Loucy (cell line): ENCODE data around the gene MEF2B.

Experiments used
- H2AFZ ChIP-seq: fragments of 200-600 bp; sonication (generic); 2 replicates; pipeline ENCODE4 v1.6.0; 2016; ENCODE audit warnings: antibody characterized with exemption, mild to moderate bottlenecking, low read length, moderate library complexity
- H3F3A ChIP-seq: fragments of 200-600 bp; 2 replicates; pipeline ENCODE4 v1.6.0; 2016; ENCODE audit warnings: antibody characterized with exemption, low read depth, mild to moderate bottlenecking
- H3K27me3 ChIP-seq: fragments of 200-600 bp; sonication (generic); 2 replicates; pipeline ENCODE4 v1.6.1; 2014; ENCODE audit warnings: low read length, mild to moderate bottlenecking; ENCODE audit not compliant: insufficient read depth, poor library complexity, severe bottlenecking
- H3K36me3 ChIP-seq: fragments of 200-600 bp; sonication (generic); 2 replicates; pipeline ENCODE4 v1.6.1; 2016; ENCODE audit warnings: low read length; ENCODE audit not compliant: insufficient read depth
- H3K4me1 ChIP-seq: fragments of 200-600 bp; sonication (generic); 2 replicates; pipeline ENCODE4 v1.5.1; 2014; ENCODE audit warnings: low read length, mild to moderate bottlenecking; ENCODE audit not compliant: insufficient read depth, poor library complexity, severe bottlenecking
- H3K4me2 ChIP-seq: fragments of 200-600 bp; sonication (generic); 2 replicates; pipeline ENCODE4 v1.6.0; 2014; ENCODE audit warnings: antibody characterized with exemption, low read length, low read depth, mild to moderate bottlenecking; ENCODE audit not compliant: poor library complexity, severe bottlenecking
- H3K4me3 ChIP-seq: fragments of 200-600 bp; sonication (generic); 2 replicates; pipeline ENCODE4 v1.5.1; 2014; ENCODE audit warnings: low read length, mild to moderate bottlenecking, mixed read lengths; ENCODE audit not compliant: poor library complexity, severe bottlenecking
- H3K79me2 ChIP-seq: fragments of 200-600 bp; sonication (generic); 2 replicates; pipeline ENCODE4 v1.6.1; 2014; ENCODE audit warnings: low read length; ENCODE audit not compliant: insufficient read depth
- H3K9ac ChIP-seq: fragments of 200-600 bp; sonication (generic); 2 replicates; pipeline ENCODE4 v1.6.0; 2014; ENCODE audit warnings: mild to moderate bottlenecking, low read depth, low read length, moderate library complexity; ENCODE audit not compliant: poor library complexity, severe bottlenecking
- H3K9me2 ChIP-seq: fragments of 200-600 bp; sonication (generic); replicated peaks from 2 replicates; pipeline ENCODE4 v1.6.1; 2016; ENCODE audit warnings: low read depth, low read length, mixed read lengths
- H3K9me3 ChIP-seq: fragments of 200-600 bp; sonication (generic); 2 replicates; pipeline ENCODE4 v1.6.1; 2014; ENCODE audit warnings: mild to moderate bottlenecking, antibody characterized with exemption, low read length, low read depth; ENCODE audit not compliant: insufficient read depth
- H4K20me1 ChIP-seq: fragments of 200-600 bp; sonication (generic); 2 replicates; pipeline ENCODE4 v1.6.0; 2014; ENCODE audit warnings: antibody characterized with exemption, low read length, mild to moderate bottlenecking; ENCODE audit not compliant: insufficient read depth, poor library complexity, severe bottlenecking
- CTCF ChIP-seq: fragments of 200-600 bp; sonication (generic); conservative IDR thresholded peaks from 2 replicates; pipeline ENCODE4 v1.5.1; 2014; ENCODE audit warnings: mild to moderate bottlenecking, antibody characterized with exemption, low read length
- EZH2phosphoT487 ChIP-seq: fragments of 200-600 bp; IDR thresholded peaks from 2 replicates; pipeline ENCODE4 v1.6.1; 2018; ENCODE audit warnings: antibody characterized with exemption, mild to moderate bottlenecking, moderate library complexity, borderline replicate concordance

MEF2B gene

DNA sequence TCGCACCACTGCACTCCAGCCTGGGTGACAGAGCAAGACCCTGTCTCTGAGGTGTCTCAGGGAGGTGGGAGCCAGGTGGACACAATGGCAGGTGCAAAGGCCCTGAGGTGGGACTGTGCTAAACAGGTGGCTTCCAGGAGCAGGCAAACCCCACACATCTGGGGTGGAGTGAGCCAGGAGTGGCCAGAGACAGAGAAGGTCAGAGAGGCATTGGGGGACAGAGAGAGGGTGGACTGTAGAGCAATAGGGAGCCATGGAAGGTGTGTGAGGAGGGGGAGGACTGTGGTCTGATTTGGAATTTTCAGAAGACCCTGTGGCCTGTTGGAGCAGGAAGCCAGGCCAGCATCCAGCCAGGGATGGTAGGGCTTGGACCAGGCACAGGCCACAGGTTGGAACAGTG is 4.7 kb downstream of the MEF2B start:
- no peaks in the 10 kb centered on the region for H4K20me1 ChIP-seq
- no peak overlapping the region for H3K9ac ChIP-seq
- H3K4me3 ChIP-seq: no peak overlapping the region
- H3K27me3 ChIP-seq: no peaks in the 10 kb centered on the region
- H3K36me3 ChIP-seq: no peaks in the 10 kb centered on the region
- H2AFZ ChIP-seq: no peak overlapping the region
- H3K9me3 ChIP-seq: no peaks in the 10 kb centered on the region
- TF ChIP-seq CTCF (no peak), EZH2phosphoT487 (no peak)
- H3K9me2 ChIP-seq: no peaks in the 10 kb centered on the region
- H3K4me1 ChIP-seq: no peaks in the 10 kb centered on the region
- no peak overlapping the region for H3K4me2 ChIP-seq
- no peaks in the 10 kb centered on the region for H3K79me2 ChIP-seq
- no peaks in the 10 kb centered on the region for H3F3A ChIP-seq

GRCh38 chr19:19162495-19162894 is 7.6 kb downstream of the MEF2B start:
- no peaks in the 10 kb centered on the region for H3K79me2 ChIP-seq
- no peaks in the 10 kb centered on the region for H3F3A ChIP-seq
- no peak overlapping the region for H3K9ac ChIP-seq
- TF ChIP-seq EZH2phosphoT487 (no peak), CTCF (no peak)
- H3K36me3 ChIP-seq: no peaks in the 10 kb centered on the region
- no peak overlapping the region for H2AFZ ChIP-seq
- no peaks in the 10 kb centered on the region for H3K4me1 ChIP-seq
- H3K9me3 ChIP-seq: no peaks in the 10 kb centered on the region
- no peaks in the 10 kb centered on the region for H3K9me2 ChIP-seq
- H3K27me3 ChIP-seq: no peaks in the 10 kb centered on the region
- H3K4me2 ChIP-seq: no peak overlapping the region
- no peak overlapping the region for H3K4me3 ChIP-seq
- H4K20me1 ChIP-seq: no peaks in the 10 kb centered on the region

- H3K9ac ChIP-seq: no peak overlapping the region
These were observed 9.5 kb downstream of the MEF2B start for GRCh38 chr19:19160461-19161035.

More at GRCh38 chr19:19160461-19161035, 9.5 kb downstream of the MEF2B start:
- H3K36me3 ChIP-seq: no peaks in the 10 kb centered on the region
- H3K4me3 ChIP-seq: no peak overlapping the region
- no peaks in the 10 kb centered on the region for H3K9me3 ChIP-seq
- no peaks in the 10 kb centered on the region for H3K27me3 ChIP-seq
- TF ChIP-seq CTCF (no peak), EZH2phosphoT487 (no peak)
- no peak overlapping the region for H2AFZ ChIP-seq
- H3K4me1 ChIP-seq: no peaks in the 10 kb centered on the region
- H3F3A ChIP-seq: no peaks in the 10 kb centered on the region
- H4K20me1 ChIP-seq: no peaks in the 10 kb centered on the region
- no peaks in the 10 kb centered on the region for H3K79me2 ChIP-seq
- no peak overlapping the region for H3K4me2 ChIP-seq
- no peaks in the 10 kb centered on the region for H3K9me2 ChIP-seq
